B cell (primary cell): ENCODE data around the gene ODAD4. TPM values are rescaled to one million over a fixed set of nuclear protein-coding genes. Genes with fewer than 3 reads are reported as not detected.
"Not testable (repeated sequence)": the region's sequence is repeated elsewhere in the genome, so short reads cannot be mapped to it uniquely, and the experiment has no call there.

ENCODE experiments used
- ATAC-seq: fragments of 200-7000 bp; cut with Tn5 transposase; one replicate; pipeline ENCODE4 v1.10.0; 2021; ENCODE audit warnings: low read depth, mild to moderate bottlenecking, moderate number of reproducible peaks, moderate library complexity
- CTCF ChIA-PET: fragments of 350-600 bp; sonication (Branson Sonifier 250); formaldehyde crosslinking; loops from one replicate; lab custom pipeline; 2021; ENCODE audit warnings: antibody characterized with exemption, inconsistent platforms; lab: Charles Lee
- POLR2A ChIA-PET: fragments of 350-600 bp; sonication (Branson Sonifier 250); formaldehyde crosslinking; loops from one replicate; lab custom pipeline; 2021; ENCODE audit warnings: antibody characterized with exemption; lab: Charles Lee
- DNase-seq: peaks from one replicate; pipeline ENCODE4 v3.0.0; 2013
- H2AFZ ChIP-seq: 2 replicates; pipeline ENCODE4 v1.6.1; 2012; ENCODE audit warnings: mild to moderate bottlenecking, low read depth, low read length; ENCODE audit not compliant: insufficient read depth, poor library complexity, severe bottlenecking
- H3K27ac ChIP-seq, 2 donors: 1 replicate in 1 of 2; 2 replicates in 1 of 2; pipeline ENCODE4 v1.5.1; 2012 to 2013; ENCODE audit warnings: low read length in 2 of 2, mild to moderate bottlenecking in 2 of 2, moderate library complexity in 1 of 2
- H3K27me3 ChIP-seq, 4 experiments: fragments of 200-600 bp in 1 of 4; sonication (generic) in 1 of 4; replicated peaks in 1 of 4; 1 replicate in 2 of 4; 2 replicates in 2 of 4; pipeline versions ENCODE4 v1.6.1 to v1.7.0; 2013 to 2016; ENCODE audit warnings: low read length in 3 of 4, mild to moderate bottlenecking in 2 of 4, mixed read lengths in 1 of 4, moderate library complexity in 1 of 4; ENCODE audit not compliant: insufficient read depth in 4 of 4, control insufficient read depth in 3 of 4; ENCODE audit errors: control extremely low read depth in 1 of 4
- H3K36me3 ChIP-seq, 2 experiments: replicated peaks in 1 of 2; 1 replicate in 1 of 2; 2 replicates in 1 of 2; pipeline versions ENCODE4 v1.6.1 to v1.7.1; 2013; ENCODE audit warnings: low read length in 1 of 2; ENCODE audit not compliant: insufficient read depth in 2 of 2, control insufficient read depth in 1 of 2; ENCODE audit errors: control extremely low read depth in 1 of 2, extremely low read depth in 1 of 2
- H3K4me1 ChIP-seq, 2 donors: fragments of 200-600 bp in 1 of 2; sonication (generic) in 1 of 2; 1 replicate in 1 of 2; 2 replicates in 1 of 2; pipeline versions ENCODE4 v1.5.1 to v1.6.1; 2013 to 2017; ENCODE audit warnings: low read length in 2 of 2; ENCODE audit not compliant: control insufficient read depth in 2 of 2, insufficient read depth in 2 of 2
- H3K4me2 ChIP-seq: replicated peaks from 2 replicates; pipeline ENCODE3; 2012; ENCODE audit warnings: mild to moderate bottlenecking, low read depth, low read length; ENCODE audit not compliant: poor library complexity, severe bottlenecking
- H3K4me3 ChIP-seq, 5 experiments: fragments of 200-600 bp in 1 of 5; sonication (generic) in 1 of 5; 1 replicate in 3 of 5; 2 replicates in 2 of 5; pipeline versions ENCODE4 v1.5.1 to v1.7.0; 2011 to 2016; ENCODE audit warnings: low read length in 4 of 5, mild to moderate bottlenecking in 4 of 5, low read depth in 2 of 5, control low read depth in 1 of 5, moderate library complexity in 1 of 5; ENCODE audit not compliant: insufficient read depth in 1 of 5; ENCODE audit errors: control extremely low read depth in 1 of 5, extremely low read depth in 1 of 5
- H3K79me2 ChIP-seq: fragments of 200-600 bp; sonication (generic); one replicate; pipeline ENCODE4 v1.6.0; 2016; ENCODE audit warnings: low read length; ENCODE audit not compliant: control insufficient read depth, insufficient read depth
- H3K9ac ChIP-seq: fragments of 200-600 bp; sonication (generic); 2 replicates; pipeline ENCODE4 v1.6.1; 2017; ENCODE audit warnings: mild to moderate bottlenecking, low read length, moderate library complexity
- H3K9me3 ChIP-seq, 3 donors: one replicate each; pipeline versions ENCODE4 v1.6.1 to v1.7.1; 2013; ENCODE audit warnings: low read length in 2 of 3; ENCODE audit not compliant: control insufficient read depth in 2 of 3, insufficient read depth in 1 of 3; ENCODE audit errors: control extremely low read depth in 1 of 3
- H4K20me1 ChIP-seq: 2 replicates; pipeline ENCODE4 v1.6.0; 2012; ENCODE audit warnings: mild to moderate bottlenecking, low read length; ENCODE audit not compliant: insufficient read depth, control insufficient read depth, poor library complexity, severe bottlenecking
- H3K27ac Mint-ChIP-seq: one replicate; pipeline ENCODE4 v1.8.0; 2021; ENCODE audit warnings: mixed read lengths
- H3K27me3 Mint-ChIP-seq: one replicate; pipeline ENCODE4 v1.8.0; 2021; ENCODE audit warnings: mixed read lengths
- H3K4me1 Mint-ChIP-seq: one replicate; pipeline ENCODE4 v1.8.0; 2021; ENCODE audit warnings: mixed read lengths
- H3K4me3 Mint-ChIP-seq: one replicate; pipeline ENCODE4 v1.8.0; 2021; ENCODE audit warnings: mixed read lengths
- H3K9me3 Mint-ChIP-seq: one replicate; pipeline ENCODE4 v1.8.0; 2022; ENCODE audit warnings: mixed read lengths; ENCODE audit not compliant: insufficient read depth
- CTCF ChIP-seq: fragments of 200-600 bp; IDR thresholded peaks from one replicate; pipeline ENCODE4 v1.8.0; 2022; ENCODE audit warnings: antibody characterized with exemption, mild to moderate bottlenecking
- EZH2 ChIP-seq: IDR thresholded peaks from 2 replicates; pipeline ENCODE4 v1.6.1; 2012; ENCODE audit warnings: borderline replicate concordance, low read depth, mild to moderate bottlenecking, moderate library complexity, low read length; ENCODE audit not compliant: insufficient read depth, poor library complexity, severe bottlenecking
- WGBS: methylation state at CpG from one replicate; pipeline ENCODE4 v1.1.5; 2013; ENCODE audit warnings: missing lambda C conversion rate; ENCODE audit not compliant: insufficient coverage; 5-methylcytosine and 5-hydroxymethylcytosine counted together
- intact Hi-C: fragments of 100-400 bp; cut with micrococcal nuclease; formaldehyde crosslinking; loops from one replicate; pipeline ENCODE4 v1.10.0; 2022
- polyA plus RNA-seq: library from polyadenylated mRNA; depleted of rRNA; stranded (reverse); fragments of >200 nt; gene quantifications from 2 replicates; pipeline ENCODE4 v1.2.3, GENCODE V29; 2012
- total RNA-seq, 2 donors: library from RNA; stranded (reverse); fragments of 120-200 nt in 1 of 2; gene quantifications; 1 replicate in 1 of 2; 2 replicates in 1 of 2; pipeline versions ENCODE4 v1.2.3 to v1.2.4, GENCODE V29; 2013 to 2022

Gene ODAD4
- total and polyA plus RNA-seq, 2 donors (not counting 1 experiment from before 2014, with no cell fraction given) = 0.27 TPM; not detected in 1

- H3K36me3 ChIP-seq = peaks cover 2 to 10% of the 10 kb centered on the region in 2 experiments
- no peak for DNase-seq
- H3K4me1 Mint-ChIP-seq = peaks cover 50% of the 10 kb centered on the region
- no peak for ATAC-seq
- H3K4me1 ChIP-seq = peaks cover 10 to 21% of the 10 kb centered on the region in 2 donors
- no peaks in the 10 kb centered on the region for H3K9me3 ChIP-seq
- H3K4me3 ChIP-seq = no peak overlapping the region
- H3K9ac ChIP-seq = no peak overlapping the region
- intact Hi-C loops = no loop called here
- TF ChIP-seq CTCF (no peak), EZH2 (no peak)
- peak overlapping the region in 1 of 2 donors; percentile 11 for H3K27ac ChIP-seq
- H3K4me3 Mint-ChIP-seq = no peak overlapping the region
- H3K27me3 Mint-ChIP-seq = no peaks in the 10 kb centered on the region
- peak overlapping the region; percentile 32 for H3K27ac Mint-ChIP-seq
- no peak overlapping the region for H2AFZ ChIP-seq
- ChIA-PET POLR2A (no interaction called here), CTCF (interaction anchor here (3.0 kb wide), 1 partner anchor 48 kb away, joined by 15 read pairs; no protein-coding TSS in a partner anchor)
- H3K9me3 Mint-ChIP-seq = no peaks in the 10 kb centered on the region
- no peak overlapping the region for H3K4me2 ChIP-seq
- peaks cover 100% of the 10 kb centered on the region for H3K79me2 ChIP-seq
- 100% methylated on average over 1 of the region's 3 CpGs for WGBS
- H3K27me3 ChIP-seq = no peaks in the 10 kb centered on the region
- peaks cover 69% of the 10 kb centered on the region for H4K20me1 ChIP-seq
Measured at GRCh38 chr17:42010898-42011516, 80.6 kb downstream of the ODAD4 start.

- H3K4me1 ChIP-seq = peaks cover 16 to 26% of the 10 kb centered on the region in 2 donors
Measured at GRCh38 chr17:42012363-42012762, 81.9 kb downstream of the ODAD4 start.

GRCh38 chr17:42013740-42014139 is 83.3 kb downstream of the ODAD4 start:
- ATAC-seq, H2AFZ ChIP-seq, intact Hi-C loops, H3K27ac ChIP-seq, H3K36me3 ChIP-seq, H3K4me2 ChIP-seq, H3K27ac Mint-ChIP-seq, H3K9me3 Mint-ChIP-seq, H3K4me3 ChIP-seq, H3K9me3 ChIP-seq, DNase-seq, H3K27me3 ChIP-seq, H3K9ac ChIP-seq, H3K27me3 Mint-ChIP-seq: not testable (repeated sequence)
- H3K4me1 Mint-ChIP-seq = peaks cover 67% of the 10 kb centered on the region
- ChIA-PET CTCF (interaction anchor here (3.0 kb wide), 1 partner anchor 51 kb away, joined by 15 read pairs; no protein-coding TSS in a partner anchor), POLR2A (interaction anchor here (0.6 kb wide), 1 partner anchor 299 kb away, joined by 3 read pairs; no protein-coding TSS in a partner anchor)
- H3K4me3 Mint-ChIP-seq = peak overlapping the region; percentile 23
- WGBS = 100% methylated on average over 6 of the region's 12 CpGs
- peaks cover 49% of the 10 kb centered on the region for H4K20me1 ChIP-seq
- H3K79me2 ChIP-seq = peaks cover 97% of the 10 kb centered on the region
- peaks cover 22 to 35% of the 10 kb centered on the region in 2 donors for H3K4me1 ChIP-seq

More at GRCh38 chr17:42012363-42012762, 81.9 kb downstream of the ODAD4 start:
- H3K27ac Mint-ChIP-seq, intact Hi-C loops, H3K4me3 Mint-ChIP-seq, H3K4me3 ChIP-seq, H3K9me3 ChIP-seq, H2AFZ ChIP-seq, H3K4me2 ChIP-seq, DNase-seq, H3K27me3 Mint-ChIP-seq, H3K9ac ChIP-seq, H3K9me3 Mint-ChIP-seq, H3K27me3 ChIP-seq, H3K27ac ChIP-seq, H3K36me3 ChIP-seq, ATAC-seq, POLR2A ChIA-PET: not testable (repeated sequence)
- CTCF ChIA-PET = interaction anchor here (0.9 to 3.0 kb wide), 4 partner anchors 14 to 101 kb away, joined by 3 to 15 read pairs (median 4); no protein-coding TSS in a partner anchor
- H3K79me2 ChIP-seq = peaks cover 100% of the 10 kb centered on the region
- WGBS = 100% methylated on average over 2 of the region's 4 CpGs
- H4K20me1 ChIP-seq = peaks cover 57% of the 10 kb centered on the region
- H3K4me1 Mint-ChIP-seq = peaks cover 57% of the 10 kb centered on the region
